GM12878 (cell line): ENCODE results near the gene NR1D1.

Source experiments
- CEBPB ChIP-seq, 2 experiments: fragments of 150-350 bp in 1 of 2; IDR thresholded peaks; 2 replicates each; pipeline ENCODE4 v1.6.1; 2012 to 2014; ENCODE audit warnings: low read depth in 2 of 2, low read length in 2 of 2, borderline replicate concordance in 1 of 2, inconsistent platforms in 1 of 2
- CEBPZ ChIP-seq: fragments of 150-350 bp; IDR thresholded peaks from 2 replicates; pipeline ENCODE4 v1.6.1; 2016; ENCODE audit warnings: low read depth, low read length
- CTCF ChIP-seq, 3 experiments: IDR thresholded peaks in 2 of 3; conservative IDR thresholded peaks in 1 of 3; 2 replicates each; pipeline ENCODE4 v1.5.1; 2011; ENCODE audit warnings: low read depth in 3 of 3, low read length in 3 of 3, mild to moderate bottlenecking in 3 of 3, control low read depth in 2 of 3, moderate library complexity in 2 of 3, inconsistent platforms in 1 of 3, mixed read lengths in 1 of 3; ENCODE audit not compliant: control insufficient read depth in 2 of 3, insufficient read depth in 1 of 3; ENCODE audit errors: extremely low read depth in 1 of 3
- EP300 ChIP-seq, 2 experiments: fragments of 150-350 bp in 1 of 2; IDR thresholded peaks; 2 replicates each; pipeline ENCODE4 v1.6.1; 2011 to 2012; ENCODE audit warnings: low read depth in 2 of 2, low read length in 2 of 2, borderline replicate concordance in 1 of 2, improper control_type of control experiment in 1 of 2, inconsistent platforms in 1 of 2; ENCODE audit not compliant: control insufficient read depth in 1 of 2
- GABPA ChIP-seq: IDR thresholded peaks from 2 replicates; pipeline ENCODE4 v1.6.1; 2014; ENCODE audit warnings: antibody characterized with exemption, low read depth, mild to moderate bottlenecking, inconsistent platforms
- REST ChIP-seq: IDR thresholded peaks from 2 replicates; pipeline ENCODE4 v1.6.1; 2012; ENCODE audit warnings: mild to moderate bottlenecking, low read depth, low read length
- SIN3A ChIP-seq: IDR thresholded peaks from 2 replicates; pipeline ENCODE4 v1.6.1; 2012; ENCODE audit warnings: low read depth, low read length, improper control_type of control experiment
- SRF ChIP-seq, 2 experiments: IDR thresholded peaks; 2 replicates each; pipeline ENCODE4 v1.6.1; 2011; ENCODE audit warnings: low read depth in 2 of 2, low read length in 2 of 2, mild to moderate bottlenecking in 1 of 2, moderate library complexity in 1 of 2
- SUPT20H ChIP-seq: IDR thresholded peaks from 2 replicates; pipeline ENCODE4 v1.6.1; 2011; ENCODE audit warnings: low read depth, mild to moderate bottlenecking, low read length, moderate library complexity, borderline replicate concordance; ENCODE audit not compliant: control insufficient read depth
- ZBTB11 ChIP-seq: fragments of 450-650 bp; formaldehyde crosslinking; IDR thresholded peaks from 2 replicates; pipeline ENCODE4 v1.5.0; 2022; ENCODE audit warnings: mild to moderate bottlenecking, missing genetic modification characterization

- no peak; a peak in 1 of 4 replicates for TF ChIP-seq EP300 (IDR thresholded peaks at IDR 0.05; ENCODE audit: borderline replicate concordance in 1 of 2, control insufficient read depth in 1 of 2, low read depth in 2 of 2, low read length in 2 of 2)
- peak; percentile 84 to 98 (median 91); a peak in 4 of 6 replicates for TF ChIP-seq CTCF (IDR thresholded peaks at IDR 0.05 in 2 of 3, conservative IDR thresholded peaks at IDR 0.05 in 1 of 3; ENCODE audit: control insufficient read depth in 2 of 3, extremely low read depth in 1 of 3, insufficient read depth in 1 of 3, low read depth in 3 of 3, low read length in 3 of 3)
- TF ChIP-seq ZBTB11 (CRISPR knock-in tag) = no peak
- no peak for TF ChIP-seq GABPA
- TF ChIP-seq REST = no peak
- peak; percentile 92; the same call in 1 of the 2 replicates for TF ChIP-seq SIN3A
- TF ChIP-seq SRF (IDR thresholded peaks at IDR 0.05; ENCODE audit: low read depth in 2 of 2, low read length in 2 of 2) = no peak
- no peak for TF ChIP-seq CEBPB (IDR thresholded peaks at IDR 0.05; ENCODE audit: borderline replicate concordance in 1 of 2, low read depth in 2 of 2, low read length in 2 of 2)
- no peak for TF ChIP-seq CEBPZ
- no peak for TF ChIP-seq SUPT20H
Measured at GRCh38 chr17:40113110-40113906, 12.9 kb upstream of the NR1D1 start.
